NCI-H345 treated with DMSO at 0.1 percent for 48 hours (cell line): ENCODE data around the gene CPT1A.

Experiments used
- DNase-seq: peaks from one replicate; lab custom pipeline; 2025; ENCODE audit not compliant: unreplicated experiment; lab: John Stamatoyannopoulos, UW

The CPT1A gene

GRCh38 chr11:68714060-68714856 lies 127.5 kb downstream of the CPT1A start:
- DNase-seq = no peak

GRCh38 chr11:68711114-68711513 lies 130.6 kb downstream of the CPT1A start:
- DNase-seq = no peak

GRCh38 chr11:68710409-68710808 lies 131.3 kb downstream of the CPT1A start:
- no peak for DNase-seq

GRCh38 chr11:68709062-68709461 lies 132.7 kb downstream of the CPT1A start:
- DNase-seq = no peak

- no peak for DNase-seq
Observed at GRCh38 chr11:68707527-68707926, 134.2 kb downstream of the CPT1A start.

- DNase-seq = no peak
Observed at GRCh38 chr11:68704887-68705286, 136.8 kb downstream of the CPT1A start.
